SK-N-MC (cell line): ENCODE data around the gene IFT57.

Source experiments
- EZH2 ChIP-seq: fragments of 200-600 bp; sonication (generic); IDR thresholded peaks from one replicate; pipeline ENCODE4 v1.6.1; 2017; ENCODE audit warnings: antibody characterized with exemption
- FOXP2 ChIP-seq: optimal IDR thresholded peaks from 2 replicates; pipeline ENCODE3; 2011; ENCODE audit warnings: mild to moderate bottlenecking, moderate library complexity; ENCODE audit not compliant: insufficient read depth; ENCODE audit errors: extremely low read length, control extremely low read depth
- POLR2AphosphoS5 ChIP-seq: IDR thresholded peaks from 2 replicates; pipeline ENCODE4 v1.6.1; 2012; ENCODE audit warnings: mild to moderate bottlenecking, low read depth, low read length, borderline replicate concordance

GRCh38 chr3:108119398-108120104, 102.7 kb downstream of the IFT57 start:
- no peak for TF ChIP-seq POLR2AphosphoS5
- TF ChIP-seq EZH2 = no peak
- TF ChIP-seq FOXP2 = no peak
